Measurements from ENCODE around the gene MRPL33. TPM values are rescaled to one million over a fixed set of nuclear protein-coding genes. Genes with fewer than 3 reads are reported as not detected.
"Not testable (repeated sequence)": the region's sequence is repeated elsewhere in the genome, so short reads cannot be mapped to it uniquely, and the experiment has no call there.

Gene MRPL33
- total RNA-seq, 2 experiments from 2014 or later: 47.9 to 57.8 TPM

GRCh38 chr2:27730980-27731691 is 40.4 kb upstream of the MRPL33 start:
- no peaks in the 10 kb centered on the region for H3K27me3 Mint-ChIP-seq (ENCODE audit: low read depth)
- H3K4me3 Mint-ChIP-seq: no peak overlapping the region
- ChIA-PET CTCF (interaction anchor here (3.2 kb wide), 1 partner anchor 8 kb away, joined by 8 read pairs; no protein-coding TSS in a partner anchor), POLR2A (no interaction called here)
- H3K9me3 Mint-ChIP-seq (ENCODE audit: insufficient read depth): no peaks in the 10 kb centered on the region
- DNase-seq (no peak), ATAC-seq (no peak)
- peaks cover 19% of the 10 kb centered on the region for H3K4me1 Mint-ChIP-seq (ENCODE audit: low read depth)
- no peaks in the 10 kb centered on the region for H3K36me3 Mint-ChIP-seq (ENCODE audit: low read depth)
- H3K27ac Mint-ChIP-seq: no peak overlapping the region

DNA sequence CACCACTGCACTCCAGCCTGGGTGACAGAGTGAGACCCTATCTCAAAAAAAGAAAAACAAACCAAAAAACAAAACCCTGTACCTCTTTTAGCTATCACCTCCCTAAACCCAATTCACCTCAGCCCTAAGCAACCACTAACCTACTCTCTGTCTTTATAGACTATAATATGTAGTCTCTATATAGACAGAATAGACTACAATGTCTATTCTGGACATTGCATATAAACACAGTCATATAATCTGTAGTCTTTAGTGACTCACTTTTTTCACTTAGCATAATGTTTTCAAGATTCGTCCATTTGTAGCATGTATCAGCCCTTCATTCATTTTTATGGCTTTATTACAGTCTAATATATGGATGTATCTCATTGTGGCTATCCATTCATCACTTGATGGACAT is 37.2 kb upstream of the MRPL33 start:
- H3K27ac Mint-ChIP-seq: no peak overlapping the region
- POLR2A ChIA-PET: no interaction called here
- ATAC-seq (no peak), DNase-seq (no peak)
- no peaks in the 10 kb centered on the region for H3K36me3 Mint-ChIP-seq (ENCODE audit: low read depth)
- no peaks in the 10 kb centered on the region for H3K27me3 Mint-ChIP-seq (ENCODE audit: low read depth)
- no peak overlapping the region for H3K4me3 Mint-ChIP-seq
- H3K9me3 Mint-ChIP-seq (ENCODE audit: insufficient read depth): no peaks in the 10 kb centered on the region
- peaks cover 7% of the 10 kb centered on the region for H3K4me1 Mint-ChIP-seq (ENCODE audit: low read depth)
- CTCF ChIA-PET: no interaction called here

GRCh38 chr2:27735263-27735904 is 36.1 kb upstream of the MRPL33 start:
- ChIA-PET POLR2A (interaction anchor here (0.5 kb wide), 1 partner anchor 14 kb away, joined by 3 read pairs; no protein-coding TSS in a partner anchor), CTCF (interaction anchor here (0.8 to 1.7 kb wide), 5 partner anchors 12 to 52 kb away, joined by 3 to 7 read pairs (median 3); no protein-coding TSS in a partner anchor)
- Mint-ChIP-seq H3K27me3 (ENCODE audit: low read depth) (no peaks in the 10 kb centered on the region), H3K4me1 (ENCODE audit: low read depth) (peaks cover 7% of the 10 kb centered on the region), H3K36me3 (ENCODE audit: low read depth) (no peaks in the 10 kb centered on the region), H3K27ac (no peak overlapping the region), H3K9me3 (ENCODE audit: insufficient read depth) (no peaks in the 10 kb centered on the region), H3K4me3 (peak overlapping the region; percentile 12)
- ATAC-seq: peak; percentile 90
- peak; percentile 45 for DNase-seq

DNA sequence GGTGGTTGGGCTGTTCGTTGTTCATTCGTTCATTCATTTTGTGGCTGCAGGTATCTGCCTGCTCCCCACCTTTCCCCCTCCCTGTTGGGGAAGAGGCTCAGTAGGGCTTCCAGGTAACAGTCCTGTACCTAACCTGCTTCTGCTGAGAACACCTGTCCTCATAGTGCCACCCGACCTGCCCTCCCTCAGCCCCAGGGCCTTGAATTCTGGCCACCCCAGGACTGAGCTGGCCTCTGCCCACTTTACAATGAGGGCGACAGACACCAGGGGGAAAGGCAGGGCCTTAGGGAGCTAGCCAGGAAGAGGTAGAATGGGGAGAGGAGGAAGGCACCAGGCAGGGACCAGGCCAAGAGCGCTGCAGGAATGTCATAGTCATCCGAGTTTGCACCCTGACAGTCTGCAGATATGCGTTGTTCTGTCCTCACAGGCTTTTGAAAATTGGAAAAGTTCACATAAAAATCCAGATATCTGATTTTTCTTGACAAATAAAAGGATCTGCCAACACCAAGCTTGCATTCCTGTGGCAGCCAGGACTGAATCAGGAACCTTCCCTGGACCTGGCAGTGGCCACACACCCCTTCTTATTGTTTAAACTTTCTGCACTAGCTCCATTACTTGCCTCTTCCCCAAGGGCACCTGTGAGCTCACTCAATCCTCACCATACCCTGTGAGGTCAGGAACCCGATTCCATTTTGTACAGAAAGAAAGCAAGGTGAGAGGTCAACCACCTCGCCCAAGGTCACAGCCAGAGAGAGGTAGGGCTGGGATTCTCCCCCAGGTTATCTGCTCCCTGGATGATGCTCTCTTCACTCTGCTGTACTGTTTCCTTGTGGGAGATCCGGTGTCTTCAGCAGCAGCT is 35.3 kb upstream of the MRPL33 start:
- peak; percentile 14 for ATAC-seq
- H3K9me3 Mint-ChIP-seq (ENCODE audit: insufficient read depth): no peaks in the 10 kb centered on the region
- DNase-seq: no peak
- no peaks in the 10 kb centered on the region for H3K36me3 Mint-ChIP-seq (ENCODE audit: low read depth)
- POLR2A ChIA-PET: no interaction called here
- H3K4me1 Mint-ChIP-seq (ENCODE audit: low read depth): peaks cover 7% of the 10 kb centered on the region
- no peak overlapping the region for H3K27ac Mint-ChIP-seq
- H3K4me3 Mint-ChIP-seq: peak overlapping the region; percentile 12
- CTCF ChIA-PET: interaction anchor here (0.8 to 1.7 kb wide), 6 partner anchors 13 to 53 kb away, joined by 3 to 7 read pairs (median 4); no protein-coding TSS in a partner anchor
- no peaks in the 10 kb centered on the region for H3K27me3 Mint-ChIP-seq (ENCODE audit: low read depth)

DNA sequence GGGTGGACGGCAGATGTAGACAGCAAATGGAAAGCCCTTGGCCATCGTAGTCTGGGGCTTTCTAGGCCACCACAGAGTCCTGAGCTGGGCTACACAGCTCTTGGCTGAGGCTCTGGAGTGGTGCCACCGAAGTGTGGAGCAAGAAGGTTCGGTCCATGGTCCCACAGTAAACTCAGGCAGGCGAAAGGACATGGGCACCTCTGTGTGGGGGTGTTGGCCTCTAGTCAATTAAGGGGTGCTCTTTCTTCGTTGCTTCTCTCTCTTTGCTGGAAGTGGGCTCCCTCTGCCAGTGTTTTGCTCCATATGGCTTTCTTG is 34.7 kb upstream of the MRPL33 start:
- no peak overlapping the region for H3K4me3 Mint-ChIP-seq
- no peaks in the 10 kb centered on the region for H3K27me3 Mint-ChIP-seq (ENCODE audit: low read depth)
- ChIA-PET POLR2A (no interaction called here), CTCF (interaction anchor here (1.0 to 1.7 kb wide), 3 partner anchors 13 to 33 kb away, joined by 3 to 7 read pairs (median 5); no protein-coding TSS in a partner anchor)
- no peak overlapping the region for H3K27ac Mint-ChIP-seq
- peaks cover 7% of the 10 kb centered on the region for H3K4me1 Mint-ChIP-seq (ENCODE audit: low read depth)
- ATAC-seq (no peak), DNase-seq (no peak)
- no peaks in the 10 kb centered on the region for H3K36me3 Mint-ChIP-seq (ENCODE audit: low read depth)
- H3K9me3 Mint-ChIP-seq (ENCODE audit: insufficient read depth): no peaks in the 10 kb centered on the region

DNA sequence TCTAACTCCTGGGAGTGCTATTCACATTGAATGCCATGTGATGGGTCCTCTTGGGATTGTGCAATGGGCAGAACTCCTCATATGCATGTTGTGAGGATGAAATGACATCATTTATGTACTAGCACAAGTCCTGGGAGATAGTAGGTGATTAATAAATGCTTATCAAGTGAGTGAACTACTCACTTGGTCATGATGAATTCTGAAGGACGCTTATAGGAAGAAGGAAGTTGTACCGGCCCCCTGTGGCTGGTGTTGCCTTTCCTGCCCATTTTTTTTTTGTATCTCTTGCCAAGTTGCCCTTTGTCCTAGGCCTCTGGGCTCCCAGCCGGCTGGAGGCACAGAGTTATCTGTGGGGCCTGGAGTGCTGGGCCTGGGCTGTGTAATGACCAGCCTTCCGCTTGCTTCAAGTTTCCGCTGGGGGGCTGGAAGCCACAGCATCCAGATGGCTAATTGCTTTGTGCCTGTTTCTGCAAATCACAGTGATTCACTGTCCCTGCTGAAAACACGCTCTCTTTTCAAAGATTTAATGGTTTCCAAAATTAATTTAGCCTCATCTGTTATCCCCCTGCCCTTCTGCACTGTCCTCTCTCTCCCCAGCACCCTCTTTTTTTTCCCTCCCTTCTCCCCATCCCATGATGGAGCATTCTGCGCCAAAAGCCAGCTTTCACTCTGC is 33.7 kb upstream of the MRPL33 start:
- Mint-ChIP-seq H3K27ac (no peak overlapping the region), H3K4me1 (ENCODE audit: low read depth) (peaks cover 7% of the 10 kb centered on the region), H3K27me3 (ENCODE audit: low read depth) (no peaks in the 10 kb centered on the region), H3K9me3 (ENCODE audit: insufficient read depth) (no peaks in the 10 kb centered on the region), H3K4me3 (no peak overlapping the region), H3K36me3 (ENCODE audit: low read depth) (no peaks in the 10 kb centered on the region)
- ChIA-PET CTCF (interaction anchor here (0.6 to 1.0 kb wide), 2 partner anchors 17 to 59 kb away, joined by 3 read pairs; no protein-coding TSS in a partner anchor), POLR2A (no interaction called here)
- ATAC-seq: no peak
- no peak for DNase-seq

DNA sequence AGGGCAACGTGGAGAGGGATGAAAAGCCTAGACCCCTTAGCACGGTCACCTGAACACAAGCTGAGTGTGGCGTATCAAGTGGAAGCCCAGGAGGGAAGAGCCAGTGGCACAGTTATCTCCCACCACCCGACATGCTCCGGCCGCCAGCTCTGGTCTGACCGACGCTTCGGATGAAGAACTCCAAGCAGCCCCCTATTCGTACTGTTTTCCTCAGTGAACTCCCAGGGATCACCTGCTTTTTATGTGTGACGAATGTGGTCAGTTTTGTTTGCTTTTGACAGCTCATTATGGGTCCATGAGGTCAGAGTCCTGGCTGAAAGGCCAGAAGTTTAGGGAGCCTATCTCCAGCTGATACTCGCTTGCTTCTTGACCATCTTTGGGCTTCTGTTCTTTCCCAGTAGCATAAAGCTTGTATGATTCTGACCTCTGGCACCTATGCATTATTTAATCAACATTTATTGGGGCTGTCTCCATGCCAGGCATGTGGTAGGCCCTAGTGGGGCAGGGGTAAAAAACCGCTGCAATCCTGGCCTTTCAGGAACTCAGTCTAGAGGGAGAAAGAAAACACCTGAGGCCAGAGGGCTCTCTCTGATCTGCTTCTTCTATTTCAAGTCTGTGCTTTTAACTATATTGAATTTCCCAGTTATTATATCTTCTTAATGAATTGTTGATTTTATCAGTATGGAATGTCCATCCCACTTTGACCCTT is 33.0 kb upstream of the MRPL33 start:
- ATAC-seq (no peak), DNase-seq (no peak)
- POLR2A ChIA-PET: no interaction called here
- CTCF ChIA-PET: interaction anchor here (0.6 kb wide), 1 partner anchor 59 kb away, joined by 3 read pairs; no protein-coding TSS in a partner anchor
- Mint-ChIP-seq H3K36me3 (ENCODE audit: low read depth) (no peaks in the 10 kb centered on the region), H3K4me1 (ENCODE audit: low read depth) (peaks cover 7% of the 10 kb centered on the region), H3K4me3 (no peak overlapping the region), H3K27ac (no peak overlapping the region), H3K9me3 (ENCODE audit: insufficient read depth) (no peaks in the 10 kb centered on the region), H3K27me3 (ENCODE audit: low read depth) (no peaks in the 10 kb centered on the region)

DNA sequence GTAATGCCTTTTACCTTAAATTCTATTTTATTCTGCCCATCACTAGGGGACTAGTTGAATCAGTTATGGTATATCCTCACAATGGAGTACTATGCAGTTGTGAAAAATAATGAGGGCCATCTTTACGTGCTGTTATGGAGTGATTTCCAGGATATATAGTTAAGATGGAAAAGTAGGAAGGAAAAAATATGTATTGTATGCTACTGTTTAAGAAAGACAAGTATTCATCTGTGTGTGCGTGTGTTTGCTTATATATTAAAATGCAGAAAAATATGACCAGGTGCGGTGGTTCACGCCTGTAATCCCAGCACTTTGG is 32.5 kb upstream of the MRPL33 start:
- Mint-ChIP-seq H3K27me3 (ENCODE audit: low read depth) (no peaks in the 10 kb centered on the region), H3K4me3 (no peak overlapping the region), H3K4me1 (ENCODE audit: low read depth) (peaks cover 7% of the 10 kb centered on the region), H3K36me3 (ENCODE audit: low read depth) (no peaks in the 10 kb centered on the region), H3K27ac (no peak overlapping the region), H3K9me3 (ENCODE audit: insufficient read depth) (no peaks in the 10 kb centered on the region)
- POLR2A ChIA-PET: no interaction called here
- ATAC-seq (no peak), DNase-seq (no peak)
- CTCF ChIA-PET: no interaction called here

- Mint-ChIP-seq H3K27ac (no peak overlapping the region), H3K36me3 (ENCODE audit: low read depth) (no peaks in the 10 kb centered on the region), H3K9me3 (ENCODE audit: insufficient read depth) (no peaks in the 10 kb centered on the region), H3K4me1 (ENCODE audit: low read depth) (no peaks in the 10 kb centered on the region), H3K27me3 (ENCODE audit: low read depth) (peaks cover 11% of the 10 kb centered on the region), H3K4me3 (no peak overlapping the region)
- POLR2A ChIA-PET: no interaction called here
- DNase-seq: no peak
- no peak for ATAC-seq
- CTCF ChIA-PET: interaction anchor here (2.1 kb wide), 1 partner anchor 19 kb away, joined by 6 read pairs; no protein-coding TSS in a partner anchor
Measured at GRCh38 chr2:27741673-27742072, 29.8 kb upstream of the MRPL33 start.

GRCh38 chr2:27742571-27742970 is 28.9 kb upstream of the MRPL33 start:
- no peak for DNase-seq
- no peaks in the 10 kb centered on the region for H3K36me3 Mint-ChIP-seq (ENCODE audit: low read depth)
- H3K27ac Mint-ChIP-seq: no peak overlapping the region
- ChIA-PET CTCF (interaction anchor here (2.1 kb wide), 1 partner anchor 19 kb away, joined by 6 read pairs; no protein-coding TSS in a partner anchor), POLR2A (no interaction called here)
- no peaks in the 10 kb centered on the region for H3K4me1 Mint-ChIP-seq (ENCODE audit: low read depth)
- no peak for ATAC-seq
- no peak overlapping the region for H3K4me3 Mint-ChIP-seq
- H3K27me3 Mint-ChIP-seq (ENCODE audit: low read depth): peaks cover 11% of the 10 kb centered on the region
- no peaks in the 10 kb centered on the region for H3K9me3 Mint-ChIP-seq (ENCODE audit: insufficient read depth)

- H3K4me1 Mint-ChIP-seq (ENCODE audit: low read depth); POLR2A ChIA-PET; ATAC-seq; H3K27ac Mint-ChIP-seq; H3K4me3 Mint-ChIP-seq; DNase-seq; H3K36me3 Mint-ChIP-seq (ENCODE audit: low read depth); H3K9me3 Mint-ChIP-seq (ENCODE audit: insufficient read depth): not testable (repeated sequence)
- CTCF ChIA-PET: interaction anchor here (0.8 to 1.1 kb wide), 3 partner anchors 9 to 42 kb away, joined by 3 to 6 read pairs (median 3); no protein-coding TSS in a partner anchor
- peaks cover 26% of the 10 kb centered on the region for H3K27me3 Mint-ChIP-seq (ENCODE audit: low read depth)
Measured at GRCh38 chr2:27745494-27745893, 26.0 kb upstream of the MRPL33 start.

Measured in activated CD8-positive, alpha-beta T cell treated with anti-CD3 and anti-CD28 coated beads, Interleukin-2, amount 10 ng/mL, durations not matched to agents 7 days and 5 days (primary cell).